OCI-LY1 (cell line): ENCODE results near the gene ACAP3.

ENCODE experiments used
- H2AFZ ChIP-seq: fragments of 200-600 bp; sonication (generic), shearing (Covaris generic); 2 replicates; pipeline ENCODE4 v1.6.0; 2014; ENCODE audit warnings: antibody characterized with exemption, mild to moderate bottlenecking, low read length
- H3F3A ChIP-seq: fragments of 200-600 bp; sonication (generic), shearing (Covaris generic); 2 replicates; pipeline ENCODE4 v1.6.0; 2014; ENCODE audit warnings: mild to moderate bottlenecking, antibody characterized with exemption, low read length, moderate library complexity; ENCODE audit not compliant: insufficient read depth
- H3K27ac ChIP-seq: fragments of 200-600 bp; sonication (generic); 2 replicates; pipeline ENCODE4 v1.5.1; 2014; ENCODE audit warnings: low read length, mixed run types, mild to moderate bottlenecking, low read depth; ENCODE audit not compliant: poor library complexity, severe bottlenecking
- H3K27me3 ChIP-seq: fragments of 200-600 bp; sonication (generic); 2 replicates; pipeline ENCODE4 v1.6.0; 2014; ENCODE audit warnings: antibody characterized with exemption, mild to moderate bottlenecking, low read length, moderate library complexity; ENCODE audit not compliant: insufficient read depth
- H3K36me3 ChIP-seq: fragments of 200-600 bp; sonication (generic); 2 replicates; pipeline ENCODE4 v1.6.1; 2014; ENCODE audit warnings: mild to moderate bottlenecking, antibody characterized with exemption, low read length, moderate library complexity, mixed read lengths; ENCODE audit not compliant: insufficient read depth
- H3K4me1 ChIP-seq: fragments of 200-600 bp; sonication (generic); 2 replicates; pipeline ENCODE4 v1.5.1; 2014; ENCODE audit warnings: mild to moderate bottlenecking, low read length, moderate library complexity; ENCODE audit not compliant: insufficient read depth, severe bottlenecking
- H3K4me2 ChIP-seq: fragments of 200-600 bp; sonication (generic), shearing (Covaris generic); 2 replicates; pipeline ENCODE4 v1.6.1; 2014; ENCODE audit warnings: low read length
- H3K4me3 ChIP-seq: fragments of 200-600 bp; sonication (generic); 2 replicates; pipeline ENCODE4 v1.5.1; 2014; ENCODE audit warnings: low read length, low read depth, mild to moderate bottlenecking, mixed read lengths; ENCODE audit not compliant: poor library complexity, severe bottlenecking
- H3K79me2 ChIP-seq: fragments of 200-600 bp; shearing (Covaris generic); 2 replicates; pipeline ENCODE4 v1.6.1; 2016; ENCODE audit warnings: mixed run types, low read length, mixed read lengths; ENCODE audit not compliant: insufficient read depth
- H3K9ac ChIP-seq: fragments of 200-600 bp; sonication (generic), shearing (Covaris generic); 2 replicates; pipeline ENCODE4 v1.6.1; 2014; ENCODE audit warnings: mild to moderate bottlenecking, low read length, mixed read lengths
- H3K9me2 ChIP-seq: fragments of 200-600 bp; sonication (generic), shearing (Covaris generic); 2 replicates; pipeline ENCODE4 v1.6.1; 2014; ENCODE audit warnings: low read depth, mild to moderate bottlenecking, low read length, mixed read lengths
- H3K9me3 ChIP-seq: fragments of 200-600 bp; shearing (Covaris generic); 2 replicates; pipeline ENCODE4 v1.6.1; 2014; ENCODE audit warnings: low read length, mixed read lengths
- H4K20me1 ChIP-seq: fragments of 200-600 bp; sonication (generic), shearing (Covaris generic); 2 replicates; pipeline ENCODE4 v1.6.0; 2016; ENCODE audit warnings: mild to moderate bottlenecking, low read length; ENCODE audit not compliant: insufficient read depth
- EZH2 ChIP-seq: fragments of 200-600 bp; sonication (generic), shearing (Covaris generic); IDR thresholded peaks from 2 replicates; pipeline ENCODE4 v1.8.0; 2017; ENCODE audit warnings: borderline replicate concordance, mixed run types, mild to moderate bottlenecking, antibody characterized with exemption, low read length, moderate library complexity, mixed read lengths
- TF ChIP-seq, protein P1 (sequence below): fragments of 200-600 bp; sonication (generic), shearing (Covaris generic); IDR thresholded peaks from 2 replicates; pipeline ENCODE4 v1.5.1; 2017; ENCODE audit warnings: mild to moderate bottlenecking, antibody characterized with exemption, low read length, moderate library complexity, mixed read lengths

Gene ACAP3

GRCh38 chr1:1324084-1324523, 16.4 kb upstream of the ACAP3 start:
- Histone ChIP-seq H3K9ac (peak overlapping the region; percentile 96), H3K9me3 (no peaks in the 10 kb centered on the region), H4K20me1 (no peaks in the 10 kb centered on the region), H3K4me1 (peaks cover 26% of the 10 kb centered on the region), H3K79me2 (peaks cover 17% of the 10 kb centered on the region), H3K27ac (no peak overlapping the region), H3K36me3 (peaks cover 28% of the 10 kb centered on the region), H3K9me2 (no peaks in the 10 kb centered on the region), H2AFZ (no peak overlapping the region), H3K4me2 (peak overlapping the region; percentile 66), H3K27me3 (no peaks in the 10 kb centered on the region), H3K4me3 (peak overlapping the region; percentile 86), H3F3A (no peaks in the 10 kb centered on the region)
- TF ChIP-seq, protein P1, sequence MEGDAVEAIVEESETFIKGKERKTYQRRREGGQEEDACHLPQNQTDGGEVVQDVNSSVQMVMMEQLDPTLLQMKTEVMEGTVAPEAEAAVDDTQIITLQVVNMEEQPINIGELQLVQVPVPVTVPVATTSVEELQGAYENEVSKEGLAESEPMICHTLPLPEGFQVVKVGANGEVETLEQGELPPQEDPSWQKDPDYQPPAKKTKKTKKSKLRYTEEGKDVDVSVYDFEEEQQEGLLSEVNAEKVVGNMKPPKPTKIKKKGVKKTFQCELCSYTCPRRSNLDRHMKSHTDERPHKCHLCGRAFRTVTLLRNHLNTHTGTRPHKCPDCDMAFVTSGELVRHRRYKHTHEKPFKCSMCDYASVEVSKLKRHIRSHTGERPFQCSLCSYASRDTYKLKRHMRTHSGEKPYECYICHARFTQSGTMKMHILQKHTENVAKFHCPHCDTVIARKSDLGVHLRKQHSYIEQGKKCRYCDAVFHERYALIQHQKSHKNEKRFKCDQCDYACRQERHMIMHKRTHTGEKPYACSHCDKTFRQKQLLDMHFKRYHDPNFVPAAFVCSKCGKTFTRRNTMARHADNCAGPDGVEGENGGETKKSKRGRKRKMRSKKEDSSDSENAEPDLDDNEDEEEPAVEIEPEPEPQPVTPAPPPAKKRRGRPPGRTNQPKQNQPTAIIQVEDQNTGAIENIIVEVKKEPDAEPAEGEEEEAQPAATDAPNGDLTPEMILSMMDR: no peak
- TF ChIP-seq EZH2: no peak

DNA sequence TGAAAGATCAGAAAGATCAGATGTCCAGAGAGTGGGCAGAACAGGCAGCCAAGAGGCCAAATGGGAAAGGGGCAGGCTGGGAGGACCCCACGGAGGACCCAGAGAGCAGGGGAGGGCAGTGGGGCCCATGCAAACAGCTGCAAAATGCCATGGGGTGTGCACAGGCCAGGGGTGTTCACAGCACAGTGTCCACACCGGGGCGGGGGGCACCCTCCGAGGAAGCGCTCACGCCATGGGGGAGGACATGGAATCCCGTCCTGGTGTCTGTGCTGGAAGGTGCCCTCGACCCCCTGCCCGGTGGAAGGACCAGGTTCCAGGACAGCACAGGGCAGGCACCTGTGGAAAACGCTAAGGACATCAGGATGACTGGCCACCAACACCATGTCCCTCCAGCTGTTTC, 15.2 kb upstream of the ACAP3 start:
- peaks cover 26% of the 10 kb centered on the region for H3K4me1 ChIP-seq
- no peaks in the 10 kb centered on the region for H3K27me3 ChIP-seq
- H3K36me3 ChIP-seq: peaks cover 37% of the 10 kb centered on the region
- H3K4me2 ChIP-seq: peak overlapping the region; percentile 77
- TF ChIP-seq, protein P1: no peak
- TF ChIP-seq EZH2: no peak
- H3F3A ChIP-seq: no peaks in the 10 kb centered on the region
- H3K9ac ChIP-seq: peak overlapping the region; percentile 46; the same call in 1 of the 2 replicates
- H3K9me2 ChIP-seq: no peaks in the 10 kb centered on the region
- no peak overlapping the region for H3K27ac ChIP-seq
- H3K79me2 ChIP-seq: peaks cover 17% of the 10 kb centered on the region
- H3K4me3 ChIP-seq: peak overlapping the region; percentile 52
- no peak overlapping the region for H2AFZ ChIP-seq
- H3K9me3 ChIP-seq: no peaks in the 10 kb centered on the region
- H4K20me1 ChIP-seq: no peaks in the 10 kb centered on the region

DNA sequence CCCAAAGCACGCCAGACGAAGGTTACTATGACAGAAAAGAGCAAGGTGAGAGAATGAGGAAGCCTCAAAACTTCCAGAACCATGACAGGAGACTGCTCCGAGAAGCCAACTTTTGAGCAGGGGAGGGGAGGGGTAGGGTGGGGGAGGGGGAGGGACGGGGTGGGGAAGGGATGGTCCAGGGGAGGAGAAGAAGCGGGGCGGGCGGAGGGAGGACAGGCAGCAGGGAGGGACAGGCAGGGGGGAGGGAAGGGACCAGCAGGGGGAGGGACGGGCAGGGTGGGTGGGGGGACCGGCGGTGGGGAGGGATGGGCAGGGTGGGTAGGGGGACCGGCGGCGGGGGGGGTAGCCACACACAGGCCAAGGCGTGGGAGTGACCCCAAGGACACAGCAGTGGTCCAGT, 14.7 kb upstream of the ACAP3 start:
- Histone ChIP-seq H3K9me2 (no peaks in the 10 kb centered on the region), H3K4me3 (no peak overlapping the region), H3K9me3 (no peaks in the 10 kb centered on the region), H3K4me1 (peaks cover 26% of the 10 kb centered on the region), H2AFZ (no peak overlapping the region), H4K20me1 (no peaks in the 10 kb centered on the region), H3K79me2 (peaks cover 17% of the 10 kb centered on the region), H3F3A (no peaks in the 10 kb centered on the region), H3K27ac (no peak overlapping the region), H3K4me2 (no peak overlapping the region), H3K27me3 (no peaks in the 10 kb centered on the region), H3K9ac (no peak overlapping the region), H3K36me3 (peaks cover 41% of the 10 kb centered on the region)
- TF ChIP-seq, protein P1: no peak
- no peak for TF ChIP-seq EZH2
